DND-41 (cell line): ENCODE data around the gene JMJD8.

ENCODE experiments used
- ATAC-seq: fragments of 200-7000 bp; cut with Tn5 transposase; 3 replicates; pipeline ENCODE4 v1.9.1; 2021; ENCODE audit warnings: low read depth; ENCODE audit not compliant: insufficient read depth
- DNase-seq: peaks from one replicate; pipeline ENCODE4 v3.0.0-alpha.2; 2020
- H2AFZ ChIP-seq: 2 replicates; pipeline ENCODE4 v1.6.0; 2012; ENCODE audit warnings: low read depth, low read length
- H3K27ac ChIP-seq: 2 replicates; pipeline ENCODE4 v1.5.1; 2012; ENCODE audit warnings: low read length, inconsistent platforms
- H3K27me3 ChIP-seq: fragments of 200-600 bp; sonication (generic); 2 replicates; pipeline ENCODE4 v1.6.0; 2012; ENCODE audit warnings: low read length, mild to moderate bottlenecking, inconsistent platforms; ENCODE audit not compliant: insufficient read depth, poor library complexity
- H3K36me3 ChIP-seq: 2 replicates; pipeline ENCODE4 v1.5.1; 2012; ENCODE audit warnings: low read length, inconsistent platforms; ENCODE audit not compliant: insufficient read depth
- H3K4me1 ChIP-seq: 2 replicates; pipeline ENCODE4 v1.5.1; 2012; ENCODE audit warnings: mild to moderate bottlenecking, low read length; ENCODE audit not compliant: insufficient read depth
- H3K4me2 ChIP-seq: 2 replicates; pipeline ENCODE4 v1.6.0; 2012; ENCODE audit warnings: mild to moderate bottlenecking, moderate library complexity, low read length, inconsistent platforms; ENCODE audit not compliant: insufficient read depth
- H3K4me3 ChIP-seq, 2 experiments: fragments of 200-600 bp in 1 of 2; shearing (Covaris generic) in 1 of 2; 2 replicates each; pipeline ENCODE4 v1.5.1; 2012 to 2016; ENCODE audit warnings: inconsistent platforms in 2 of 2, low read length in 2 of 2, mild to moderate bottlenecking in 2 of 2, low read depth in 1 of 2, moderate library complexity in 1 of 2
- H3K79me2 ChIP-seq: 2 replicates; pipeline ENCODE4 v1.6.0; 2012; ENCODE audit warnings: low read length, inconsistent platforms; ENCODE audit not compliant: insufficient read depth
- H3K9ac ChIP-seq: 2 replicates; pipeline ENCODE4 v1.6.0; 2012; ENCODE audit warnings: low read depth, mild to moderate bottlenecking, inconsistent platforms, low read length, moderate library complexity
- H3K9me3 ChIP-seq: 2 replicates; pipeline ENCODE4 v1.5.1; 2012; ENCODE audit warnings: low read length, moderate library complexity, mild to moderate bottlenecking, inconsistent platforms; ENCODE audit not compliant: insufficient read depth, severe bottlenecking
- H4K20me1 ChIP-seq: 2 replicates; pipeline ENCODE4 v1.6.0; 2012; ENCODE audit warnings: low read length; ENCODE audit not compliant: insufficient read depth
- CTCF ChIP-seq: IDR thresholded peaks from 2 replicates; pipeline ENCODE4 v1.5.1; 2012; ENCODE audit warnings: borderline replicate concordance, low read length, moderate library complexity, mild to moderate bottlenecking; ENCODE audit not compliant: poor library complexity, severe bottlenecking; ENCODE audit errors: extremely low read depth
- EZH2 ChIP-seq: IDR thresholded peaks from 3 replicates; pipeline ENCODE4 v1.6.1; 2012; ENCODE audit warnings: borderline replicate concordance, low read depth, mild to moderate bottlenecking, moderate library complexity, low read length, inconsistent platforms; ENCODE audit not compliant: severe bottlenecking

JMJD8 gene

GRCh38 chr16:684071-684794 is at the start of gene JMJD8:
Gene JMJD8 (minus strand): TSS chr16:684334. CDS start chr16:684319, 15 bp downstream.
- H3K4me3 ChIP-seq: peak within 1 kb of the TSS; percentile 61 to 98; a peak in 3 of 4 replicates
- H3K4me2 ChIP-seq: peak within 1 kb of the TSS; percentile 99
- H3K79me2 ChIP-seq: peaks cover 49% of the 10 kb centered on the region
- H3K4me1 ChIP-seq: peaks cover 77% of the 10 kb centered on the region
- DNase-seq (peak; percentile 98), ATAC-seq (peak; percentile 79)
- peak within 1 kb of the TSS; percentile 77 for H3K27ac ChIP-seq
- H4K20me1 ChIP-seq: peaks cover 47% of the 10 kb centered on the region
- peak within 1 kb of the TSS; percentile 85 for H3K9ac ChIP-seq
- TF ChIP-seq CTCF (no peak), EZH2 (no peak)
- peak within 1 kb of the TSS; percentile 70 for H2AFZ ChIP-seq
- H3K9me3 ChIP-seq: no peaks in the 10 kb centered on the region
- H3K27me3 ChIP-seq: no peaks in the 10 kb centered on the region
- peaks cover 69% of the 10 kb centered on the region for H3K36me3 ChIP-seq

GRCh38 chr16:733382-734207 is 49.5 kb upstream of the JMJD8 start:
- Histone ChIP-seq H3K9me3 (no peaks in the 10 kb centered on the region), H3K4me3 (no peak overlapping the region), H3K36me3 (peaks cover 76% of the 10 kb centered on the region), H3K27me3 (no peaks in the 10 kb centered on the region), H3K9ac (no peak overlapping the region), H3K27ac (no peak overlapping the region), H4K20me1 (peaks cover 9% of the 10 kb centered on the region), H3K4me1 (no peaks in the 10 kb centered on the region), H3K4me2 (no peak overlapping the region), H3K79me2 (0 out of 2 replicates have a peak, but pooled peaks cover 2% of the 10 kb centered on the region), H2AFZ (no peak overlapping the region)
- TF ChIP-seq CTCF: peak; percentile 49
- no peak for TF ChIP-seq EZH2
- ATAC-seq (peak; percentile 29; the same call in 1 of the 3 replicates), DNase-seq (no peak)

- Histone ChIP-seq H2AFZ (no peak overlapping the region), H3K27me3 (no peaks in the 10 kb centered on the region), H3K27ac (no peak overlapping the region), H4K20me1 (peaks cover 9% of the 10 kb centered on the region), H3K36me3 (peaks cover 74% of the 10 kb centered on the region), H3K9me3 (no peaks in the 10 kb centered on the region), H3K4me3 (no peak overlapping the region), H3K9ac (no peak overlapping the region), H3K4me2 (no peak overlapping the region), H3K79me2 (0 out of 2 replicates have a peak, but pooled peaks cover 1% of the 10 kb centered on the region), H3K4me1 (no peaks in the 10 kb centered on the region)
- TF ChIP-seq EZH2 (no peak), CTCF (peak; percentile 24)
- no peak for ATAC-seq
- DNase-seq: no peak
Measured at GRCh38 chr16:732936-733335, 48.8 kb upstream of the JMJD8 start.
